Fibroblast of lung (primary cell): Measurements from ENCODE around the gene ANGPTL5.

Experiments
- EZH2 ChIP-seq: IDR thresholded peaks from 2 replicates; pipeline ENCODE4 v1.5.1; 2012; ENCODE audit warnings: low read length, control low read depth, mild to moderate bottlenecking; ENCODE audit errors: missing control alignments
- TF ChIP-seq, protein P1 (sequence below), 2 donors: IDR thresholded peaks in 1 of 2; conservative IDR thresholded peaks in 1 of 2; 1 replicate in 1 of 2; 2 replicates in 1 of 2; pipeline ENCODE4 v1.5.1; 2011 to 2012; ENCODE audit warnings: low read length in 2 of 2, control low read depth in 1 of 2, inconsistent platforms in 1 of 2, low read depth in 1 of 2, mild to moderate bottlenecking in 1 of 2

DNA sequence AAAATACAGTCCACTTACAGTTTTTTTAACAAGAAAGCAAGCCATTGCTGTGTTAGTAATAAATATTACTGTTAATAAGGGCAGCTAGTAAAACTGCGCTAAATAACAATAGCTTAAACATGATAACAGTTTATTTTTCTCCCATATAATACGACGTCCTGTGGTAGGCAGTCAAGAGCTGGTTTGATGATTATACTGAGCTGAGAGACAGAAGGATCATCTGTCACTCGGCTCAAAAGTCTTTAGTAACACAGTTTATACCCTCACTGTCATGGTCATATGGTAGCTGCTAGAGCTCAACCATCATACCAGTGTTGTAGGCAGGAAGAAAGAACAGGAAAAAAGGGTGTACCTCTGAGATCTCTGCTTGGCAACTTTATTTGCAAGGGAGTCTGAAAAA, 29.1 kb upstream of the ANGPTL5 start:
- no peak for TF ChIP-seq EZH2
- TF ChIP-seq, protein P1, sequence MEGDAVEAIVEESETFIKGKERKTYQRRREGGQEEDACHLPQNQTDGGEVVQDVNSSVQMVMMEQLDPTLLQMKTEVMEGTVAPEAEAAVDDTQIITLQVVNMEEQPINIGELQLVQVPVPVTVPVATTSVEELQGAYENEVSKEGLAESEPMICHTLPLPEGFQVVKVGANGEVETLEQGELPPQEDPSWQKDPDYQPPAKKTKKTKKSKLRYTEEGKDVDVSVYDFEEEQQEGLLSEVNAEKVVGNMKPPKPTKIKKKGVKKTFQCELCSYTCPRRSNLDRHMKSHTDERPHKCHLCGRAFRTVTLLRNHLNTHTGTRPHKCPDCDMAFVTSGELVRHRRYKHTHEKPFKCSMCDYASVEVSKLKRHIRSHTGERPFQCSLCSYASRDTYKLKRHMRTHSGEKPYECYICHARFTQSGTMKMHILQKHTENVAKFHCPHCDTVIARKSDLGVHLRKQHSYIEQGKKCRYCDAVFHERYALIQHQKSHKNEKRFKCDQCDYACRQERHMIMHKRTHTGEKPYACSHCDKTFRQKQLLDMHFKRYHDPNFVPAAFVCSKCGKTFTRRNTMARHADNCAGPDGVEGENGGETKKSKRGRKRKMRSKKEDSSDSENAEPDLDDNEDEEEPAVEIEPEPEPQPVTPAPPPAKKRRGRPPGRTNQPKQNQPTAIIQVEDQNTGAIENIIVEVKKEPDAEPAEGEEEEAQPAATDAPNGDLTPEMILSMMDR (conservative IDR thresholded peaks at IDR 0.05 in 1 of 2, IDR thresholded peaks at IDR 0.05 in 1 of 2; ENCODE audit: low read depth in 1 of 2, low read length in 2 of 2) = no peak
